Measurements from ENCODE around the gene SLC6A19. TPM values are rescaled to one million over a fixed set of nuclear protein-coding genes. Genes with fewer than 3 reads are reported as not detected.

Gene SLC6A19
- total and polyA plus RNA-seq, 10 donors = under 0.01 to 0.50 TPM; not detected in 8

DNA sequence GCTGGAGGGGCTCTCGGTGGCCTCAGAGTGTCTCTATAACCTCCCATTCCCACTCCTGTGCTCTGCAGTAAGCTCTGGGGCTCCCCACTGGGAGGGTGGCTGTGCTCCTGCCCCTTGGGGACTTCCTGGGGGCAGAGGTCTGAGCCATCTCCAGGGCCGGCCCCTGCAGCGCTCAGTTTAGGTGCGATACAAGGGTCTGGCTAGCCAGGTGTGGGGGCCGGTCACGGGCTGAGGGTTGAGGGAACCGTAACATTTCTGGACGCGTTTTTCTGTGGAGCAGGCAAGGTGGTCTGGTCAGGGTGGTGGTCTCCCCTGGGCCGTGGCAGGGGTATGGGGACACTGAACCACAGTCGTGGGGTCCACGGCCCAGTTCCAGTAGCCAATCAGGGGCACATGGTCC lies 38.0 kb upstream of the SLC6A19 start:
- 84 to 95% (median 93%) methylated on average over 8 to 12 of the region's 12 CpGs for WGBS, 5 donors
- Histone ChIP-seq H3K36me3 (no peaks in the 10 kb centered on the region), H3K4me1 (peaks cover 8 to 32% (median 20%) of the 10 kb centered on the region in 6 donors), H3K9me3 (no peaks in the 10 kb centered on the region), H3K27me3 (replicated peaks in 1 of 7) (peaks cover 0 to 45% (median 0%) of the 10 kb centered on the region in 7 donors), H3K27ac (no peak overlapping the region), H3K4me3 (no peak overlapping the region)
- no peak for DNase-seq
- intact Hi-C loops (cut with DNase I; ENCODE audit: low total_unique reads) = no loop called here
- TF ChIP-seq POLR2AphosphoS5 (IDR thresholded peaks at IDR 0.05) (no peak), POLR2A (IDR thresholded peaks at IDR 0.05) (no peak)
- TF ChIP-seq, protein P1, sequence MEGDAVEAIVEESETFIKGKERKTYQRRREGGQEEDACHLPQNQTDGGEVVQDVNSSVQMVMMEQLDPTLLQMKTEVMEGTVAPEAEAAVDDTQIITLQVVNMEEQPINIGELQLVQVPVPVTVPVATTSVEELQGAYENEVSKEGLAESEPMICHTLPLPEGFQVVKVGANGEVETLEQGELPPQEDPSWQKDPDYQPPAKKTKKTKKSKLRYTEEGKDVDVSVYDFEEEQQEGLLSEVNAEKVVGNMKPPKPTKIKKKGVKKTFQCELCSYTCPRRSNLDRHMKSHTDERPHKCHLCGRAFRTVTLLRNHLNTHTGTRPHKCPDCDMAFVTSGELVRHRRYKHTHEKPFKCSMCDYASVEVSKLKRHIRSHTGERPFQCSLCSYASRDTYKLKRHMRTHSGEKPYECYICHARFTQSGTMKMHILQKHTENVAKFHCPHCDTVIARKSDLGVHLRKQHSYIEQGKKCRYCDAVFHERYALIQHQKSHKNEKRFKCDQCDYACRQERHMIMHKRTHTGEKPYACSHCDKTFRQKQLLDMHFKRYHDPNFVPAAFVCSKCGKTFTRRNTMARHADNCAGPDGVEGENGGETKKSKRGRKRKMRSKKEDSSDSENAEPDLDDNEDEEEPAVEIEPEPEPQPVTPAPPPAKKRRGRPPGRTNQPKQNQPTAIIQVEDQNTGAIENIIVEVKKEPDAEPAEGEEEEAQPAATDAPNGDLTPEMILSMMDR (IDR thresholded peaks at IDR 0.05 in 8 of 11, conservative IDR thresholded peaks at IDR 0.05 in 3 of 11) = no peak

DNA sequence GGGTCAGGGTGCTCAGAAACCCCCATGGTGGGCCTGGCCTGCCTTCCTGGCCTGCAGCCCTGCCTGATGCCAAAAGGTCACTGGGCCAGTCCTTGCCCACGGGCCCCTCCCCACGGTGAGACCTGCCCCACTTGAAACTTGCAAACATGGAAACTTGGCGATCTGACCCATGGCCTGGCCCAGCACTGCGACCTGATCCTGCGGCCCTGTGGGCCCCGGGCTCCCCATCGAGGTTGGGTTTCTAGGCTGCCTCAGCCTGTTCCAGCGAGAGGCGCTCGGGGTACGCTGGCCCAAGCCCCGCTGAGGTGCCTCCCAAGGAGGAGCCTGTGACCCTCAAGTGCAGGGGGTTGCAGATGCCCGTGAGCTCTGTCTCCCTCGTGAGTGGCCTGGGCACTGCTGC lies 37.5 kb upstream of the SLC6A19 start:
- WGBS, 5 donors = 60 to 91% (median 88%) methylated on average over 1 to 14 of the region's 14 CpGs
- no peak for DNase-seq
- H3K27me3 ChIP-seq (replicated peaks in 1 of 7) = peaks cover 0 to 40% (median 0%) of the 10 kb centered on the region in 7 donors
- H3K4me1 ChIP-seq = peaks cover 9 to 37% (median 22%) of the 10 kb centered on the region in 6 donors
- no peak for TF ChIP-seq POLR2A (IDR thresholded peaks at IDR 0.05)
- no peak for TF ChIP-seq POLR2AphosphoS5 (IDR thresholded peaks at IDR 0.05)
- TF ChIP-seq, protein P1 (IDR thresholded peaks at IDR 0.05 in 8 of 11, conservative IDR thresholded peaks at IDR 0.05 in 3 of 11) = no peak
- no peaks in the 10 kb centered on the region for H3K36me3 ChIP-seq
- intact Hi-C loops (cut with DNase I; ENCODE audit: low total_unique reads) = no loop called here
- H3K4me3 ChIP-seq = no peak overlapping the region
- H3K27ac ChIP-seq = no peak overlapping the region
- no peaks in the 10 kb centered on the region for H3K9me3 ChIP-seq

DNA sequence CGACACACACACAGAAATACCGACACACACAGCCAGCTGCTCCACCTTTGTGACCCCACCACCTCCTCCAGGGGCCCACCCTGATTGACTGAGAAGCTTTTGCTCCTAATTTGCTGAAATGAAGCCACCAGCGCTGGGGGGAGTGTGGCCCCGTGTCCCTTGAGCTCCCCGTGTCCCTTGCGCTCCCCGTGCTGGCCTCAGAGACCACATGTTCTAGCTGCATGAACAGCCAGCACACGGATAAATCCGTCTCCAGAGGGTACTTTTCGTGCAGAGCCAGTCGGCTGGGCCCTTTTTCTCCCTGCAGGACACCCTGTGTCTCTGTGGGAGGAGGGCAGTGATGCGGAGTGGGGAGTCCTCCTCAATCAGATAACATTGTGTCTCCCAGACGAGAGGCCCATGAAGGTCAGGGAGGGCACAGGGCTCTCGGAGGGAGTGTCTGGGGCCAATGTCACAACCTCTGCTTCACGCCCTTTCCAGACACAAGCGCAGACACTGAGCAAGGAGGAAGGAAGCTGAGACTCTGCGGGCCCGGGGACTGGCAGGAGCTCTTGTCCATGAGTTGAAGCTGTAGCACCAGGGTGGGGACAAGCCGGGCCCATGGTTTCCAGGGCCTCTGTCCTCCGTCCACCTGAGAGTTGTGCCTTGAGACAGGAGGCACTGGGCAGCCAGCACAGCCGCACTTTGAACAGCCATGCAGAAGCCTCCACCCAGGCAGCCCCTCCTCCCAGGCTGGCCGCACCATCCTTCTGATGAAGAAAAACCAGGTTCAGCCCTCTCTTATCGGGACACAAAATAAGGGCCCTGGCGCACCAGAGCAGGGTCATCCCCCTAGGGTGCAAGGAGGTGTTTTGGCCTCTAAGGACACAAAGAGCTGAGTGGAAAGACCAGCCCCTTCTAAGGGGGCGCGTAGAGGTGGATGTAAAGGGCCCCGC lies 36.4 kb upstream of the SLC6A19 start:
- H3K4me3 ChIP-seq = no peak overlapping the region
- H3K36me3 ChIP-seq = no peaks in the 10 kb centered on the region
- H3K27ac ChIP-seq = no peak overlapping the region
- TF ChIP-seq POLR2AphosphoS5 (IDR thresholded peaks at IDR 0.05) (no peak), POLR2A (IDR thresholded peaks at IDR 0.05) (no peak)
- TF ChIP-seq, protein P1 (IDR thresholded peaks at IDR 0.05 in 8 of 11, conservative IDR thresholded peaks at IDR 0.05 in 3 of 11) = no peak
- intact Hi-C loops (cut with DNase I; ENCODE audit: low total_unique reads) = loop anchor here (5.0 kb wide), 1 partner anchor 477 kb away; no protein-coding TSS in a partner anchor
- peaks cover 9 to 38% (median 22%) of the 10 kb centered on the region in 6 donors for H3K4me1 ChIP-seq
- H3K9me3 ChIP-seq = no peaks in the 10 kb centered on the region
- 66 to 75% (median 70%) methylated on average over 19 to 27 of the region's 27 CpGs for WGBS, 5 donors
- peaks cover 0 to 35% (median 0%) of the 10 kb centered on the region in 7 donors for H3K27me3 ChIP-seq (replicated peaks in 1 of 7)
- DNase-seq = no peak

DNA sequence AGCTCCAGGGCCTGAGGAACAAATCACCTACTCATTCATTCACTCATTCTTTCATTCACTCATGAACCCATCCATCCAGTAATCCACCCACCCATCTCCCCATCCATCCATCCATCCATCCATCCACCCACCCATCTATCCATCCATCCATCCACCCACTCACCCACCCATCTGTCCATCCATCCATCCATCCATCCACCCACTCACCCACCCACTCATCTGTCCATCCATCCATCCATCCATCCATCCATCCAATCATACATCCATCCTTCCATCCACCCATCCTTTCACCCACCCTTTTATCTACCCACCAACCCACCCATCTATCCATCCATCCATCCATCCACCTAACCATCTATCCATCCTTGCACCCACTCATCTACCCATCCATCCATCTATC lies 35.5 kb upstream of the SLC6A19 start:
- H3K4me3 ChIP-seq = no peak overlapping the region
- DNase-seq = no peak
- peaks cover 0 to 30% (median 0%) of the 10 kb centered on the region in 7 donors for H3K27me3 ChIP-seq (replicated peaks in 1 of 7)
- TF ChIP-seq, protein P1 (IDR thresholded peaks at IDR 0.05 in 8 of 11, conservative IDR thresholded peaks at IDR 0.05 in 3 of 11) = no peak
- no peak for TF ChIP-seq POLR2AphosphoS5 (IDR thresholded peaks at IDR 0.05)
- TF ChIP-seq POLR2A (IDR thresholded peaks at IDR 0.05) = no peak
- H3K9me3 ChIP-seq = no peaks in the 10 kb centered on the region
- intact Hi-C loops (cut with DNase I; ENCODE audit: low total_unique reads) = loop anchor here (5.0 kb wide), 1 partner anchor 476 kb away; no protein-coding TSS in a partner anchor
- H3K36me3 ChIP-seq = no peaks in the 10 kb centered on the region
- peaks cover 9 to 38% (median 22%) of the 10 kb centered on the region in 6 donors for H3K4me1 ChIP-seq
- no peak overlapping the region for H3K27ac ChIP-seq
